Endothelial cell of umbilical vein (primary cell): ENCODE results near the gene PRC1. TPM values are rescaled to one million over a fixed set of nuclear protein-coding genes. Genes with fewer than 3 reads are reported as not detected.

Experiments used
- BruUV-seq: library from RNA; stranded (reverse); fragments of 400-500 nt; replicated peaks from 2 replicates; lab custom pipeline; 2021; lab: Mats Ljungman, UMichigan
- CTCF ChIA-PET: fragments of 300-600, 350-600 bp; sonication (Branson Sonifier 250); formaldehyde crosslinking; loops from one replicate; lab custom pipeline; 2021; ENCODE audit warnings: antibody characterized with exemption, inconsistent platforms; lab: Charles Lee
- POLR2A ChIA-PET: fragments of 300-600, 350-600 bp; sonication (Branson Sonifier 250); formaldehyde crosslinking; loops from one replicate; lab custom pipeline; 2021; ENCODE audit warnings: antibody characterized with exemption, inconsistent platforms; lab: Charles Lee
- DNase-seq: peaks from one replicate; pipeline ENCODE4 v3.0.0-alpha.2; 2011; ENCODE audit warnings: low read depth, low spot score
- FAIRE-seq: peaks from 2 replicates; lab custom pipeline; 2011; peaks lifted over from hg19 to GRCh38; lab: Jason Lieb, UNC
- H2AFZ ChIP-seq: 2 replicates; pipeline ENCODE4 v1.6.0; 2012; ENCODE audit warnings: low read depth, low read length, control low read depth, inconsistent platforms
- H3K27ac ChIP-seq: 2 replicates; pipeline ENCODE4 v1.5.1; 2011; ENCODE audit warnings: low read depth, mild to moderate bottlenecking, control low read depth, low read length, moderate library complexity; ENCODE audit not compliant: insufficient read depth
- H3K27me3 ChIP-seq, 2 experiments: 2 replicates each; pipeline versions ENCODE4 v1.6.0 to v1.6.1; 2011; ENCODE audit warnings: low read length in 2 of 2, mixed read lengths in 1 of 2; ENCODE audit not compliant: control insufficient read depth in 2 of 2, insufficient read depth in 2 of 2
- H3K36me3 ChIP-seq, 2 experiments: 2 replicates in 1 of 2; 3 replicates in 1 of 2; pipeline ENCODE4 v1.5.1; 2011; ENCODE audit warnings: low read length in 2 of 2, mild to moderate bottlenecking in 1 of 2, moderate library complexity in 1 of 2; ENCODE audit not compliant: control insufficient read depth in 2 of 2, insufficient read depth in 2 of 2; ENCODE audit errors: extremely low read depth in 1 of 2
- H3K4me1 ChIP-seq: 3 replicates; pipeline ENCODE4 v1.5.1; 2011; ENCODE audit warnings: mild to moderate bottlenecking, low read length; ENCODE audit not compliant: control insufficient read depth, insufficient read depth; ENCODE audit errors: extremely low read depth
- H3K4me2 ChIP-seq: 2 replicates; pipeline ENCODE4 v1.6.1; 2011; ENCODE audit warnings: low read length, control low read depth, mixed read lengths; ENCODE audit not compliant: insufficient read depth
- H3K4me3 ChIP-seq, 3 experiments: fragments of 200-600 bp in 1 of 3; sonication (generic), shearing (Covaris generic) in 1 of 3; replicated peaks in 1 of 3; 2 replicates each; pipeline ENCODE4 v1.5.1; 2011 to 2016; ENCODE audit warnings: control low read depth in 3 of 3, low read length in 3 of 3, mild to moderate bottlenecking in 2 of 3, inconsistent platforms in 1 of 3, low read depth in 1 of 3, moderate library complexity in 1 of 3; ENCODE audit not compliant: insufficient read depth in 1 of 3
- H3K79me2 ChIP-seq: 2 replicates; pipeline ENCODE4 v1.6.0; 2012; ENCODE audit warnings: low read length, inconsistent platforms; ENCODE audit not compliant: control insufficient read depth, insufficient read depth
- H3K9ac ChIP-seq: replicated peaks from 2 replicates; pipeline ENCODE3; 2011; ENCODE audit warnings: low read length, control low read depth; ENCODE audit not compliant: insufficient read depth; ENCODE audit errors: extremely low read depth
- H3K9me1 ChIP-seq: replicated peaks from 3 replicates; pipeline ENCODE4 v1.6.0; 2011; ENCODE audit warnings: mild to moderate bottlenecking, low read length; ENCODE audit not compliant: control insufficient read depth, insufficient read depth; ENCODE audit errors: extremely low read depth
- H3K9me3 ChIP-seq: replicated peaks from 2 replicates; pipeline ENCODE4 v1.5.1; 2012; ENCODE audit warnings: low read length, inconsistent platforms; ENCODE audit not compliant: control insufficient read depth, insufficient read depth
- H4K20me1 ChIP-seq: replicated peaks from 2 replicates; pipeline ENCODE3; 2011; ENCODE audit warnings: mild to moderate bottlenecking, low read length; ENCODE audit not compliant: control insufficient read depth, insufficient read depth; ENCODE audit errors: extremely low read depth
- CTCF ChIP-seq, 2 donors: IDR thresholded peaks; 1 replicate in 1 of 2; 2 replicates in 1 of 2; pipeline ENCODE4 v1.5.1; 2011; ENCODE audit warnings: low read length in 2 of 2, mild to moderate bottlenecking in 2 of 2, moderate library complexity in 2 of 2, control low read depth in 1 of 2, inconsistent platforms in 1 of 2, low read depth in 1 of 2; ENCODE audit not compliant: insufficient read depth in 1 of 2; ENCODE audit errors: extremely low read depth in 1 of 2
- EZH2 ChIP-seq: IDR thresholded peaks from 2 replicates; pipeline ENCODE4 v1.6.1; 2012; ENCODE audit warnings: borderline replicate concordance, low read depth, mild to moderate bottlenecking, moderate library complexity, low read length, inconsistent platforms; ENCODE audit not compliant: severe bottlenecking
- FOS ChIP-seq: IDR thresholded peaks from 2 replicates; pipeline ENCODE4 v1.6.1; 2011; ENCODE audit warnings: mild to moderate bottlenecking, low read length, moderate library complexity, borderline replicate concordance; ENCODE audit not compliant: insufficient read depth
- GATA2 ChIP-seq: IDR thresholded peaks from 2 replicates; pipeline ENCODE4 v1.7.0; 2011; ENCODE audit warnings: low read depth, mild to moderate bottlenecking, moderate library complexity, mixed read lengths, low read length; ENCODE audit not compliant: insufficient read length, insufficient read depth
- JUN ChIP-seq: IDR thresholded peaks from 2 replicates; pipeline ENCODE4 v1.6.1; 2011; ENCODE audit warnings: borderline replicate concordance, low read depth; ENCODE audit not compliant: insufficient read length, insufficient read depth
- MAX ChIP-seq: IDR thresholded peaks from 2 replicates; pipeline ENCODE4 v1.6.1; 2011; ENCODE audit not compliant: insufficient read depth, insufficient read length
- MYC ChIP-seq: IDR thresholded peaks from one replicate; pipeline ENCODE4 v1.6.1; 2011; ENCODE audit warnings: mild to moderate bottlenecking, low read depth, low read length
- POLR2A ChIP-seq: IDR thresholded peaks from 2 replicates; pipeline ENCODE4 v1.6.1; 2012; ENCODE audit warnings: low read depth, mild to moderate bottlenecking, control low read depth, low read length
- POLR2AphosphoS5 ChIP-seq: IDR thresholded peaks from 2 replicates; pipeline ENCODE4 v1.6.1; 2012; ENCODE audit warnings: low read depth, mild to moderate bottlenecking, control low read depth, low read length, moderate library complexity; ENCODE audit not compliant: insufficient read depth
- dilution Hi-C: fragments of 300-500 bp; cut with MboI; formaldehyde crosslinking; loops from one replicate; pipeline ENCODE4 v1.15.0; 2019; ENCODE audit warnings: low sequenced_read_pairs; ENCODE audit not compliant: extremely low pct_ligation_motif_present
- intact Hi-C: fragments of 100-400 bp; cut with micrococcal nuclease; formaldehyde crosslinking; loops from one replicate; pipeline ENCODE4 v1.10.0; 2022
- polyA plus RNA-seq, 4 experiments: library from polyadenylated mRNA; depleted of rRNA in 3 of 4; stranded (reverse) in 3 of 4; unstranded in 1 of 4; fragments of >200 nt; gene quantifications; 2 replicates each; pipeline versions ENCODE4 v1.2.1 to v1.2.3, GENCODE V29; 2011 to 2012; ENCODE audit warnings: missing spikeins in 1 of 4
- total RNA-seq: library from RNA; stranded (reverse); gene quantifications from 2 replicates; pipeline ENCODE4 v1.2.3, GENCODE V29; 2021

Gene PRC1
- total and polyA plus RNA-seq, 2 donors (not counting 3 experiments of a cell fraction or from before 2014, with no cell fraction given): 171 to 280 TPM

GRCh38 chr15:90972133-90972532, 22.2 kb downstream of the PRC1 start:
- Histone ChIP-seq H3K4me1 (no peaks in the 10 kb centered on the region), H3K27ac (no peak overlapping the region), H3K36me3 (peaks cover 7 to 23% of the 10 kb centered on the region in 2 experiments), H3K79me2 (no peaks in the 10 kb centered on the region), H3K27me3 (no peaks in the 10 kb centered on the region), H4K20me1 (no peaks in the 10 kb centered on the region), H2AFZ (no peak overlapping the region), H3K4me2 (no peak overlapping the region), H3K9ac (no peak overlapping the region), H3K4me3 (no peak overlapping the region), H3K9me1 (no peaks in the 10 kb centered on the region), H3K9me3 (no peaks in the 10 kb centered on the region)
- no peak for TF ChIP-seq EZH2
- TF ChIP-seq FOS: no peak
- no peak for TF ChIP-seq POLR2AphosphoS5
- TF ChIP-seq CTCF (IDR thresholded peaks at IDR 0.05; ENCODE audit: extremely low read depth in 1 of 2, insufficient read depth in 1 of 2, low read depth in 1 of 2, low read length in 2 of 2): no peak
- no peak for TF ChIP-seq GATA2
- TF ChIP-seq JUN: no peak
- TF ChIP-seq MYC: no peak
- no peak for TF ChIP-seq POLR2A
- TF ChIP-seq MAX: no peak
- DNase-seq (no peak), FAIRE-seq (no peak)
- POLR2A ChIA-PET: no interaction called here
- CTCF ChIA-PET: interaction anchor here (0.6 to 4.0 kb wide), 4 partner anchors 15 to 1095 kb away, joined by 3 to 28 read pairs (median 3); no protein-coding TSS in a partner anchor
- no TSS peak for BruUV-seq
- dilution Hi-C loops (no loop called here), intact Hi-C loops (no loop called here)
